DMS79 (cell line): ENCODE measurements around the gene LRRC56.

ENCODE experiments used
- DNase-seq: peaks from one replicate; lab custom pipeline; 2025; lab: John Stamatoyannopoulos, UW

Gene LRRC56

GRCh38 chr11:539971-540481, 2.7 kb downstream of the LRRC56 start:
- no peak for DNase-seq

- no peak for DNase-seq
These were observed 3.5 kb downstream of the LRRC56 start for GRCh38 chr11:540583-541432.

- no peak for DNase-seq
These were observed 4.1 kb downstream of the LRRC56 start for GRCh38 chr11:541433-541885.

- DNase-seq = no peak
These were observed 7.5 kb downstream of the LRRC56 start for GRCh38 chr11:544817-545166.

- no peak for DNase-seq
These were observed 7.8 kb downstream of the LRRC56 start for GRCh38 chr11:545171-545570.

- no peak for DNase-seq
These were observed 11.6 kb downstream of the LRRC56 start for GRCh38 chr11:548700-549603.

- no peak for DNase-seq
These were observed 12.9 kb downstream of the LRRC56 start for GRCh38 chr11:550021-550745.

GRCh38 chr11:550746-551085, 13.4 kb downstream of the LRRC56 start:
- no peak for DNase-seq

- no peak for DNase-seq
These were observed 13.8 kb downstream of the LRRC56 start for GRCh38 chr11:551131-551530.

GRCh38 chr11:551596-551995, 14.3 kb downstream of the LRRC56 start:
- DNase-seq = no peak

- DNase-seq = no peak
These were observed 16.0 kb downstream of the LRRC56 start for GRCh38 chr11:553083-553987.

GRCh38 chr11:553988-554340, 16.6 kb downstream of the LRRC56 start:
- DNase-seq = no peak

GRCh38 chr11:554428-555226, 17.3 kb downstream of the LRRC56 start:
- DNase-seq = no peak

- no peak for DNase-seq
These were observed 18.0 kb downstream of the LRRC56 start for GRCh38 chr11:555227-555779.

GRCh38 chr11:555780-556661, 18.7 kb downstream of the LRRC56 start:
- DNase-seq = no peak

GRCh38 chr11:556662-557256, 19.4 kb downstream of the LRRC56 start:
- no peak for DNase-seq

GRCh38 chr11:557328-558132, 20.2 kb downstream of the LRRC56 start:
- no peak for DNase-seq

GRCh38 chr11:558503-558902, 21.2 kb downstream of the LRRC56 start:
- DNase-seq = no peak
